ENCODE data around the gene REXO1. TPM values are rescaled to one million over a fixed set of nuclear protein-coding genes. Genes with fewer than 3 reads are reported as not detected.
A peak's percentile ranks its signal among the peaks of the same experiment; 100 is the strongest.

The REXO1 gene
- total and polyA plus RNA-seq, 2 donors (not counting 1 experiment from before 2014, with no cell fraction given) = 72.6 to 898 TPM

DNA sequence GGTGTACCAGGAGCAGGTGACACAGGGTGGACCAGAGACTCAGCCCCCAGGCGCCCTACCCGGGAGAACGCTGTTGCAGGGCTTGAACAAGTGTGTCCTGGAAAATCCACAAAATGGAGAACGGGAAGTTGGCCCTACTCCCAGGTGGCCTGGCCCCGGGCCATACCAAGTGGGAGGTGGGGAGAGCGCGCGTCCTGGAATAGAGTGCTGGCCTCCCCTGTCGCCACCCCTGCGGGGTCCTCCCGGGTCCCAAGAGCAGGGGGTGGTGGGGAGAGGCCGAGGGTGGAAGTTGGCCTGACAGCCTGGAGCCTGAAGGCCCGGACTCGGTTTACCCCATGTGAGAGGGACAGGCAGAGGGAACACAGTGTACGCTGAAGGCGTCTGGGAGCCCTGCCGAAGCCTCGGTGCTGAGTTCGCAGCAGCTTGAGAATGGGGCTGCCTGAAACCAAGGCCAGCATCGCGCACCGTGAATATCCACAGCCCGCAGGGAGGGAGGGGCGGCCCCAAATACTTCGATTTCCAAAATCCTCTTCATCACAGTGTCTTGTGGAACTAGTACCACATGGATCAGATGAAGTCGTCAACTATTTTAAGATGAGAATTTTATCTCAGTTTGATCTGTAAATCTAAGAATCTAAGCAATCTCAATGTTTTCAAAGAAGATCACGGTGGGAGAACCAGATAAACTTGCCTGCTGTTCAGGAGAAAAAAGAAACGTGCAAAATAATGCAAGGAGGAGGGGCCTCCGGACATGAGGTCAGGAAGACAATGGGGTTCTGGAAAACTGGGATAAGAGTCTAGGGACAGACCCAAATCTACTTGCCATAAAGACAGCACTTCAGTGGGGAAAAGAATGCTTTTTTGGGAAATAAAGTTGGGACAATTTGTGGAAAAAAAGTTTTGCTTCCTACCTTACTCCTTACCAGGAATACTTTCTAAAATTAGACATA, 25.5 kb upstream of the REXO1 start:
- H2AFZ ChIP-seq (ENCODE audit: insufficient read depth, low read depth, low read length, poor library complexity, severe bottlenecking) = no peak overlapping the region
- CTCF ChIA-PET = interaction anchor here (0.7 kb wide), 1 partner anchor 9 kb away, joined by 3 read pairs; no protein-coding TSS in a partner anchor
- intact Hi-C loops (cut with micrococcal nuclease) = loop anchor here (10.0 kb wide), 1 partner anchor 141 kb away; the partner anchor contains the start of gene BTBD2
- 89% methylated on average over 21 of the region's 29 CpGs for WGBS (ENCODE audit: insufficient coverage)
- no peak overlapping the region for H3K4me3 ChIP-seq (ENCODE audit: control extremely low read depth in 1 of 5, extremely low read depth in 1 of 5, insufficient read depth in 1 of 5, low read depth in 2 of 5, low read length in 4 of 5)
- POLR2A ChIA-PET = interaction anchor here (0.6 to 1.6 kb wide), 3 partner anchors 9 to 41 kb away, joined by 3 to 15 read pairs (median 7); no protein-coding TSS in a partner anchor
- H3K36me3 ChIP-seq (replicated peaks in 1 of 2; ENCODE audit: control extremely low read depth in 1 of 2, control insufficient read depth in 1 of 2, extremely low read depth in 1 of 2, insufficient read depth in 2 of 2, low read length in 1 of 2) = peaks cover 0 to 24% of the 10 kb centered on the region in 2 experiments
- Mint-ChIP-seq H3K27ac (peak overlapping the region; percentile 78), H3K9me3 (ENCODE audit: insufficient read depth) (no peaks in the 10 kb centered on the region), H3K4me3 (peak overlapping the region; percentile 73), H3K27me3 (no peaks in the 10 kb centered on the region), H3K4me1 (peaks cover 28% of the 10 kb centered on the region)
- ATAC-seq (ENCODE audit: low read depth) (no peak), DNase-seq (peak; percentile 25)
- peaks cover 70% of the 10 kb centered on the region for H3K79me2 ChIP-seq (ENCODE audit: control insufficient read depth, insufficient read depth, low read length)
- no peak for TF ChIP-seq EZH2 (IDR thresholded peaks at IDR 0.05; ENCODE audit: borderline replicate concordance, insufficient read depth, low read depth, low read length, poor library complexity, severe bottlenecking)
- TF ChIP-seq, protein P1, sequence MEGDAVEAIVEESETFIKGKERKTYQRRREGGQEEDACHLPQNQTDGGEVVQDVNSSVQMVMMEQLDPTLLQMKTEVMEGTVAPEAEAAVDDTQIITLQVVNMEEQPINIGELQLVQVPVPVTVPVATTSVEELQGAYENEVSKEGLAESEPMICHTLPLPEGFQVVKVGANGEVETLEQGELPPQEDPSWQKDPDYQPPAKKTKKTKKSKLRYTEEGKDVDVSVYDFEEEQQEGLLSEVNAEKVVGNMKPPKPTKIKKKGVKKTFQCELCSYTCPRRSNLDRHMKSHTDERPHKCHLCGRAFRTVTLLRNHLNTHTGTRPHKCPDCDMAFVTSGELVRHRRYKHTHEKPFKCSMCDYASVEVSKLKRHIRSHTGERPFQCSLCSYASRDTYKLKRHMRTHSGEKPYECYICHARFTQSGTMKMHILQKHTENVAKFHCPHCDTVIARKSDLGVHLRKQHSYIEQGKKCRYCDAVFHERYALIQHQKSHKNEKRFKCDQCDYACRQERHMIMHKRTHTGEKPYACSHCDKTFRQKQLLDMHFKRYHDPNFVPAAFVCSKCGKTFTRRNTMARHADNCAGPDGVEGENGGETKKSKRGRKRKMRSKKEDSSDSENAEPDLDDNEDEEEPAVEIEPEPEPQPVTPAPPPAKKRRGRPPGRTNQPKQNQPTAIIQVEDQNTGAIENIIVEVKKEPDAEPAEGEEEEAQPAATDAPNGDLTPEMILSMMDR (IDR thresholded peaks at IDR 0.05) = no peak
- H4K20me1 ChIP-seq (ENCODE audit: control insufficient read depth, insufficient read depth, low read length, poor library complexity, severe bottlenecking) = peaks cover 50% of the 10 kb centered on the region
- peak overlapping the region in 1 of 2 donors; percentile 96 for H3K27ac ChIP-seq (ENCODE audit: low read length in 2 of 2)
- H3K9ac ChIP-seq (ENCODE audit: low read length) = no peak overlapping the region
- no peaks in the 10 kb centered on the region for H3K27me3 ChIP-seq (replicated peaks in 1 of 4; ENCODE audit: control extremely low read depth in 1 of 4, control insufficient read depth in 3 of 4, insufficient read depth in 4 of 4, low read length in 3 of 4)
- H3K9me3 ChIP-seq (ENCODE audit: control extremely low read depth in 1 of 3, control insufficient read depth in 2 of 3, insufficient read depth in 1 of 3, low read length in 2 of 3) = no peaks in the 10 kb centered on the region
- peaks cover 20 to 36% of the 10 kb centered on the region in 2 donors for H3K4me1 ChIP-seq (ENCODE audit: control insufficient read depth in 2 of 2, insufficient read depth in 2 of 2, low read length in 2 of 2)
- peak overlapping the region; percentile 99 for H3K4me2 ChIP-seq (replicated peaks; ENCODE audit: low read depth, low read length, poor library complexity, severe bottlenecking)
